Measurements from ENCODE around the gene RAB8A.

GRCh38 chr19:16104722-16105121 is 7.0 kb upstream of the RAB8A start:
- TF ChIP-seq CTCF (IDR thresholded peaks at IDR 0.05) = no peak
- no peak for TF ChIP-seq POLR2A (IDR thresholded peaks at IDR 0.05)
- no peak for TF ChIP-seq EP300 (IDR thresholded peaks at IDR 0.05)

Measured in upper lobe of left lung (tissue), 4 donors.